HuH-7.5 (cell line): Measurements from ENCODE around the gene CD300LD.
"Not testable (repeated sequence)": the region's sequence is repeated elsewhere in the genome, so short reads cannot be mapped to it uniquely, and the experiment has no call there.

Source experiments
- DNase-seq: peaks from one replicate; pipeline ENCODE4 v3.0.0; 2011; ENCODE audit warnings: low spot score

Gene CD300LD

DNA sequence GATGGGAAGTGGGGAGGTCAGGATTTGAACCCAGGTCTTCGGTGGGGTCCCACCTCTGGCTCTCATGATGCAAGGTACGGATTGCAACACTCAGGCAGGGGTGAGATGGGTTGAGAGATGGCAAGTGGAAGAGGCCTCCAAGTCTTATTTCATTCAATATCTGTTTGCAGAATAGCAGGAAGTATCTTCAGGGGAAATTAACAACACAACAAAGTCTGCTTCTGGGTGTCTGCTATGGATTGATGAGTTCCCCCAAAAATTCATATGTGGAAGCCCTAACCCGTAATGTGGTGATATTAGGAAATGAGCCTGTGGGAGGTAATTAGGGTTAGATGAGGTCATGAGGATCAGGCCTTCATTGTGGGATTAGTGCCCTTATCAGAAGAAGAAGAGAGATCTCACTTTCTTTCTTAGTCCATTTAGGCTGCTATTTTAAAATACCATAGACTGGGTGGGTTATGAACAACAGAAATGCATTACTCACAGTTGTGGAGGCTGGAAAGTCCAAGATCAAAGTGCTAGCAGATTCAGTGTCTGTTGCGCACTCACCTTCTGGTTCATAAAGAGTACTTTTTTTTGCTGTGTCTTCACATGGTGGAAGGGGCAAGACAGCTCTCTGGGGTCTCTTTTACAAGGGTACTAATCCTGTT is 20.3 kb downstream of the CD300LD start:
- no peak for DNase-seq

DNA sequence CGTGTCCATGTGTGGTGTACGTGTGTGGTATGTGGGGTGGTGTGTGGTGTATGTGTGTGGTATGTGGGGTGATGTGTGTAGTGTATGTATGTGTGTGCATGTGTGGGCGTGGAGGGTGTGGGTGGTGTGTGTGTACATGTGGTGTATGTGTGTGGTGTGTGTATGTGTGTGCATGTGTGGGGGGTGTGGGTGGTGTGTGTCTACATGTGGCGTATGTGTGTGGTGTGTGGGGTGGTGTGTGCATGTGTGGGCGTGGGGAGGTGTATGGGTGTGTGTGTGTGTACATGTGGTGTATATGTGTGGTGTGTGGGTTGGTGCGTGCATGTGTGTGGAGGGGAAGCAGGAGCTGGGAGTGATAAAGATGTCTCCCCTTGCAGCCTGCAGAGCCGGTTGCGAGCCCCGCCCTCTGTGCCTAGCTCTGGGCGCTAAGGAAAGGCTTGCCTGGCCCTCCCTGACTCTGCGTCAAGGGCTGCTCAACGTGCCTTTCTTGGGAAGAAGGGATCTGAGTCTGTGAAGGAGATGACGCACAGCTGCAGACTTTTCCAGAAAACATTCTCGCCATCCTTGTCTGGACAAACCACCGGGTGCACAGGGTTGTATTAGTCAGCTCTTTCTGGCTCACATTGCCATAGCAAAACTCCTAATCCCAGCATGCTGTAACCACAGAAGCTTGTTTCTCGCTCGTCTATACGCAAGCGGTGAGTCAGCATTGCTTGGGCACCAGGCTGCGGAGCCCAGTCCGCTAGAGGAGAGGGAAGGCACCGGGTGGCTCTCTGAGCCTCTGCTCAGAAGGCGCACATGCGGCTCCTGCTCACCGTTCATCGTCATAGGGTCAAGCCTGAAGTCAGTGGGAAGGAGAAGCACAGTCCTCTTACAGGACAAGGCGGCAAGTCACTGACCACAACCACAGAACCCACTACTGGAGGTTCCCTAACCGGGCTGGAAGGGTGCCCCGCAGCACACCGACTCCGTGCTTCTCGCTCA is 22.8 kb downstream of the CD300LD start:
- no peak for DNase-seq

GRCh38 chr17:74568106-74568873 is 23.8 kb downstream of the CD300LD start:
- no peak for DNase-seq

DNA sequence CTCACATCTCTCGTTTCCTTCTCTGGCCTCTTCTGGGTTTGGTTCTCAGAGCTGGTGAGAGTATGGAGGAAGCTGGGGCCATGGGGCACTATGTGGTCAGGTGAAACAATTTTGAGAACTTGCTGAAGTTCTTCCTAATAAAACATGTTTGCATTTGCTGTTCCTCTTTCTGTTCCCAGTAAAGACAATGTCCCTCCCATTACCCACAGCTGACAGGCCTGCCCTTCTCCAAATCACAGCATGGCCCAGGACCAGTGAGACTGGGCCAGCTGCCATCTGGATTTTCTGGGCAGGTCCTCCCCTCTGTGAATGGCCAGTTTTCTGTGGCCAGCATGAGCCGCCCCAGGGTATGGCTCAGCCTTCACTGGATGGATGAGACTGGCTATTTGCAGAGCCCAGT is 24.7 kb downstream of the CD300LD start, which contains the start of gene CD300H:
Gene CD300H, minus strand, starts transcription at position 113 of the 400 bp plus-strand sequence.
- no peak for DNase-seq

DNA sequence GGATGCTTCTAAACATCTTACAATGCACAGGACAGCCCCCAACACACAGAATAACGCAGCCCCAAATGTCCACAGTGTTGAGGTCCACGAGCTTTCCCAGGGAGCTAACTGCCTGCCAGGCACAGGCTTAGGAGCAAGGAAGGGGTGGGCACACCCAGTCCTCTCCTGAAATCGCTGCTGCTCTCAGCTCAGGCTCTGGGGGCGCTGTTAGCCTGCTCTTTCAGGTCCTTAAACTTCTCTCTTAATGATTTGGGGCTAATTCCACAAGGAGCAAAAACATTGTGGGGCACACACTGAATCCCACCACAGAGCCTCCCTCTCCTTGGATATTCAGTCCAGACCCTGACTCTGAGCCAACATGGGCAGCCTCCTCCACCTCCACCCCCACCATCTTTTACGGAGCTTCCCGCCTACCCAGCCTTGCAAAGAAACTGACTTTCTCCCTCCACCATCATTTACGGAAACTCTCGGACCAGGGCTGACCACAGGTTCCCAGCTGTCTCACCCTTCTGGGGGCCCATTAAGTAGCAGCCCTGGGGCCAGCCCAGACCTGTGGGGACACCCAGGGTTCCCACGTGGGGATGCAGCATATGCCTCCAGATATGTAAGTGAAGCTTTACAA is 25.8 kb downstream of the CD300LD start:
- DNase-seq, result peak; percentile 36

DNA sequence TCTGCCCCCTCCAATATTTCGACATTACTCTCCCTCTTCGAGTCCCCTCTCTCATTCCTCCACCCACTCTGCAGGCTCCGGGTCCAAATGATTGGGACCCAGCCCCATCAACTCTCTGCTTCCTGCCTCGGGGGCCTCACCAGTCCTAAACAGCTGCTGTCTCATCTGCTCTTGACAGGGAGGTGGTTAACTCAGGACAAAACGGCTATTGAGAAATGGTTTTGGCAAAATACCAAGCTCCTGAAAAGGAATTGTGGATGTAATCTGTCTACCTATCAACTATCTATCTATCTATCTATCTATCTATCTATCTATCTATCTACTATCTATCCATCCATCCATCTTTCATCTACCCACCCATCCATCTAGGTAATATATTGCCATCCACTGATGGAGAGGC is 27.0 kb downstream of the CD300LD start:
- no peak for DNase-seq

DNA sequence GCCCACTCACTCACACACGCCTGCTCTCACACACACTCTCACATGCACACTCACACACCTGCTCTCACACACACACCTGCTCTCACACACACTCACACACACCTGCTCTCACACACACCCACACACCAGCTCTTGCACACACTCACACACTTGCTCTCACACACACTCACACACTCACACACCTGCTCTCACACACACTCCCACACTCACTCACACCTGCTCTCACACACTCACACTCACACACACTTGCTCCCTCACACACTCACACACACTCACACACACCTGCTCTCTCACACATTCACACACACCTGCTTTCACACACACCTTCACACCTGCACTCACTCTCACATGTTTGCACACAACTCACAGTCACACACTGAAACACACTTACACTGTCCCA is 28.7 kb downstream of the CD300LD start:
- no peak for DNase-seq

DNA sequence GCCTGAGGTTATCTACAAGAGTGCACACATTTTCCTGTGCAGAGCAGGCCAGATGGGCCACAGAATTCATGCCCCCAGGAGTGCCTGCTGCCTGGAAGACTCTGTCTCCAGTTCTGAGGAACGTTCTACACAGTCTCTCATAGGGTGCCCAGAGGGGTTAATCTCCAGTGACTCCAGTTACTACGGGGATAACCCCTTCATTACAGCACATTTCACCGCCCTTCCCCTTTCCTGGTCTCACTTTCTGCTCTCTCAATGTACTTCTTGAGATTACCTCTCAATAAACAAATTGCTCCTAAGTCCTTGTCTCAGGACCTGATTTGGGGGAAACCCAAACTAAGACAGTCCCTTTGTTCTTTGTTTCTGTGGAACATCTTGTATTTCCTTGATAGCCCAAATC is 30.5 kb downstream of the CD300LD start:
- DNase-seq, result no peak

- DNase-seq, result no peak
Measured at GRCh38 chr17:74558882-74559519, 33.1 kb downstream of the CD300LD start.

DNA sequence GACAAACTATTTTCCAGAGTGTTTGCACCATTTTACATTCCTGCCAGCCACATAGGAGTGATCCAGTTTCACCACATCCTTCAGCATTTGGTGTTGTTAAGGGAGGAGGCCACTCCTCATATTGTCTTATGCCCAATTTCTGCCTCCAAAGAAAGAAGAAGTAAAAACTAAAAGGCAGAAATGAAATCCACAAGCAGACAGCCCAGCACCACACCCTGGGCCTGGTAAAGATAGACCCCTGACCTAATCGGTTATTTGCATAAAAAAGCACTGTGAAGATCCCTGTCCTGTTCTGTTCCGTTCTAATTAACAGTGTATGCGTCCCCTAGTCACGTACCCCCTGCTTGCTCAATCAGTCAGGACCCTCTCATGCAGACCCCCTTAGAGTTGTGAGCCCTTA is 33.7 kb downstream of the CD300LD start:
- DNase-seq, result not testable (repeated sequence)

DNA sequence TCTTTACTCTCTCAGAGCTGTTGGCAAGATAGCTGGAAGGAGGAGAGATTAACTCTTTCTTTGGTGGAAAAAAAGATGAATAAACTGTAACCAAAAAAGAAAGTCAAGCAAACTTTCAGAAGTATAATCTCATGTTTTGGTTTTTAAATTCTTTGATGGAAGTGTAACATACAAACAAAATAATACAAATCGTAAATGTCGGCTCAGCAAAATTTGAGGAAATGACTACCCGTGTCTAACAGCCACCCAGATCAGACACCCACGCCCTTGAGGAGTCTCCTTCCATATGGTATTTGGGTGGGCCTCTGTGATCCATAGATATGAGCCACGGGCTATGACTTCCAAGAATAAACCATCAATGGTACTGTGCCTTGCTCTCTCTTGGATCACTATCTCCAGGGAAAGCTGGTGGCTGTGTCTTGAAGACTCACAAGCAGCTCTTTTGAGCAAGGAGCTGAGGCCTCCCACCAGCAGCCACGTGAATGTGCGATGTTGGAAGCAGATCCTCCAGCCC is 36.6 kb downstream of the CD300LD start:
- no peak for DNase-seq

DNA sequence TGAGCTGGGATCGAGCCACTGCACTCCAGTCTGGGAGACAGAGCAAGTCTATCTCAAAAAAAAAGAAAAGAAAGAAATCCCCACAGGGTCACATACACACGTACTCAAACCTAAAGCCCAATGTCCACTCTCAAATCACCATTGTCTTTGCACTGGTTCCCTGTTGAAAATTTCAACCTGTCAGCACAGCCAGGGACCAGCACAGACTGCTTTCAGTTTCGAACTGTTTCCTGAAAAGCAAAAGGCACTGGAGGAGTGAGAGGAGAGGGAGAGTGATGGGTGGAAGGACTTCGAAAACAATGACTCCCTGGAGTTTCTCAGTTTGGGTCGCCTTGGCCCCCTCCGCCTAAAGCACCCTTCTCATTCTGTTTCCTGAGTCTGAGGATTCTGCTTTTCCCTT is 37.2 kb downstream of the CD300LD start:
- DNase-seq, result no peak

- DNase-seq, result no peak
Measured at GRCh38 chr17:74552037-74552436, 40.0 kb downstream of the CD300LD start.

DNA sequence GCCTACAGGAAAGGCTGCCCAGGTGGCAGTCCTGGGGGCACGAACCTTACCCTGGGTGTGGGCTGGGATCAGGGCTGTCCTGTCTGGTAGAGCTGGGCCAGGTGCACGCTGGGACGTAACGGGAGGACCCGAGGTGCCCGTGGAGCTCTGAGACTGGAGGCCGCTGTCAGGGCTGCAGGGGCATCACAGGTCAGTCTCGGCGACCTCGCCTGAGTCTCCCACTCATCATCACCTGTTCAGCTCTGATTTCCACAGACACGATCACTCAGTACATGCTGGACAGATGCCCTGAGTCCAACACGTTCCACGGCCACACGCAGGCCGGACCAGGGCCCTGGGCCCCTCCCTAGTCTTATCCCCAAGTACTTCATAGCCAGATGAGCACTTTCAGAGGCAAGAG is 41.5 kb downstream of the CD300LD start:
- no peak for DNase-seq

DNA sequence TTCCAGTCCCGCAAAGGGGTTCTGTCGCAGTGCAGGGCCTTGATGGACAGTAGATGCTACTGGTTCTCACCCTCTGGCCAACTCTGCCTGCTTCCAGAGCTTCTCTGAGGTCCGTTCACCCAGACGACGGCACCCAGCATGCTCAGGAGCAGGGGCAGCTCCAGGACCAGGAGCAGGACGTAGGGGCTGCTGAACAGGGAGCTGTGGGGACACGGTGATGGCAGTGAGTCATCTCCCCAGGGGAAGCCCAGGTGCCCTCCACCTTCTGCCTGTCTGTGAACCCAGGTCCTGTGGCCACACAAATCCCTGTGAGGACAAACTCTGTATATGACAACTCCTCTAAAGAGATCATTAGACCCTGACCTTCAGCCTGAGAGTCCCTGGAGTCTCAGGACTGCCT is 42.7 kb downstream of the CD300LD start:
- no peak for DNase-seq

- no peak for DNase-seq
Measured at GRCh38 chr17:74547736-74548135, 44.3 kb downstream of the CD300LD start.

DNA sequence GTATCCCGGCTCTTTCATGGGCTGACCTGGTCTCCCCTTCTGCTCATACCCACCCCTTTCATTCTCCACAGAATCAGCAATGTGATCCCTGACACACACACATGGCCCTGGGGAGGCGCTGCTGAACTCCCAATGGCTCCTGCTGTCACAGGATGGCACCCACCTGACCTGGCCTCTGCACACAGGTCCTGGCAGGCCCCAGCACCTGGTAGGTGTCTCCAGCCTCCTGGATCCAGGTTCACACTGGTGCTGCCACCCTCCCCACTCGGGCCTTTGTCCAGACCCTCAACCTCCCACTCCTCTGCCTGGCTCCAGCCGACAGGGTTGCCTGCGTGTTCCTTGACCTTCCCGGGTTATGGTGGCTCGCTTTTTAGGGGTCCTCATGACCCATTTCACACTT is 44.8 kb downstream of the CD300LD start:
- no peak for DNase-seq

- no peak for DNase-seq
Measured at GRCh38 chr17:74546586-74546985, 45.5 kb downstream of the CD300LD start.

DNA sequence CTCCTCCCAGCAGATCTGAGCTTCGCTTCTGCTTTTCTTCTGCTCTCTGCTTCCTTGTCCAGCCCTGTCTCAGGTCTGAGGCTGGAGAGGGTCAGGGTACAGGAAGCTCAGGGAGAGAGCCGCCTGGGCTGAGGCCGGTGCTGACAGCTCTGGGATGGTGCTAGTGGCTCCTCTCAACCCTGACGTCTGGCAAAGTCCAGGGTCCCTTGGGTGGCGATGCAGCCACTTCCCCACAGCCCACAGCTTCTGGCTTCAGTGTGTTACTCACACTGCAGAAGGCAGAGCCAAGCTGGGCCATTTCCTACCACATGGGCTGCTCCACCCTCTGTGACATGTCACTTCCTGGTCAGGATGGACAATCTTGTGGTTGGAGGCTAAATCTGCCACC is 46.2 kb downstream of the CD300LD start, which contains the start of gene CD300C:
Gene CD300C, minus strand, starts transcription at position 273 of the 388 bp plus-strand sequence. CDS start 333 bp downstream, outside the sequence.
- no peak for DNase-seq

- no peak for DNase-seq
Measured at GRCh38 chr17:74544991-74545842, 46.9 kb downstream of the CD300LD start.
